K562 (cell line): Measurements from ENCODE around the gene PGAP3. TPM values are rescaled to one million over a fixed set of nuclear protein-coding genes. Genes with fewer than 3 reads are reported as not detected.

ENCODE experiments used
- ASH1L ChIP-seq: fragments of 450-650 bp; IDR thresholded peaks from 2 replicates; pipeline ENCODE4 v1.6.1; 2018; ENCODE audit warnings: borderline replicate concordance, mild to moderate bottlenecking, low read depth; ENCODE audit not compliant: partially characterized antibody
- BHLHE40 ChIP-seq: IDR thresholded peaks from 2 replicates; pipeline ENCODE4 v1.6.1; 2011; ENCODE audit warnings: low read length, improper control_type of control experiment
- EZH2 ChIP-seq: IDR thresholded peaks from 2 replicates; pipeline ENCODE4 v1.6.1; 2012; ENCODE audit warnings: low read depth, mild to moderate bottlenecking, inconsistent platforms, low read length, borderline replicate concordance
- JUND ChIP-seq, 2 experiments: IDR thresholded peaks; 2 replicates in 1 of 2; 3 replicates in 1 of 2; pipeline ENCODE4 v1.6.1; 2011; ENCODE audit warnings: borderline replicate concordance in 2 of 2, low read depth in 2 of 2, low read length in 2 of 2, improper control_type of control experiment in 1 of 2, missing biosample characterization in 1 of 2, missing genetic modification characterization in 1 of 2, missing genetic modification reagents in 1 of 2
- KAT7 ChIP-seq: sonication (generic); formaldehyde crosslinking; IDR thresholded peaks from 2 replicates; pipeline ENCODE4 v1.8.0; 2022; ENCODE audit warnings: missing genetic modification reagents, mild to moderate bottlenecking, borderline replicate concordance
- KLF10 ChIP-seq: fragments of 250-450 bp; sonication (Bioruptor Pico); IDR thresholded peaks from 2 replicates; pipeline ENCODE4 v1.6.1; 2021; ENCODE audit warnings: matching md5 sums
- L3MBTL2 ChIP-seq: fragments of 450-650 bp; IDR thresholded peaks from 2 replicates; pipeline ENCODE4 v1.6.1; 2016; ENCODE audit warnings: mild to moderate bottlenecking, moderate library complexity
- MEF2A ChIP-seq: IDR thresholded peaks from 2 replicates; pipeline ENCODE4 v1.6.1; 2011; ENCODE audit warnings: low read depth, mild to moderate bottlenecking, low read length, moderate library complexity; ENCODE audit not compliant: control insufficient read depth
- POLR2H ChIP-seq: IDR thresholded peaks from 2 replicates; pipeline ENCODE4 v1.6.1; 2016; ENCODE audit warnings: missing genetic modification characterization, low read depth, mild to moderate bottlenecking, control low read depth, missing compliant biosample characterization, moderate library complexity
- PRMT5 ChIP-seq: sonication (generic); formaldehyde crosslinking; IDR thresholded peaks from 2 replicates; pipeline ENCODE4 v1.5.0; 2020; ENCODE audit warnings: missing genetic modification reagents
- RNF2 ChIP-seq: sonication (generic); IDR thresholded peaks from 2 replicates; pipeline ENCODE4 v1.6.1; 2016
- SMAD1 ChIP-seq: fragments of 150-350 bp; IDR thresholded peaks from 2 replicates; pipeline ENCODE4 v1.6.1; 2014; ENCODE audit warnings: low read length, low read depth; ENCODE audit not compliant: partially characterized antibody
- SMAD2 ChIP-seq: fragments of 150-350 bp; IDR thresholded peaks from 2 replicates; pipeline ENCODE4 v1.6.1; 2014; ENCODE audit warnings: low read depth, mild to moderate bottlenecking, low read length
- ZNF133 ChIP-seq: fragments of 250-450 bp; sonication (Bioruptor Pico); IDR thresholded peaks from 2 replicates; pipeline ENCODE4 v1.4.0; 2020; ENCODE audit warnings: mild to moderate bottlenecking
- ZNF431 ChIP-seq: sonication (generic); formaldehyde crosslinking; IDR thresholded peaks from 2 replicates; pipeline ENCODE4 v1.8.0; 2022; ENCODE audit warnings: mild to moderate bottlenecking, missing genetic modification reagents
- ZNF696 ChIP-seq: fragments of 250-450 bp; sonication (Bioruptor Pico); conservative IDR thresholded peaks from 2 replicates; pipeline ENCODE4 v1.4.0; 2020; ENCODE audit warnings: mild to moderate bottlenecking, moderate library complexity
- ZNF79 ChIP-seq: fragments of 250-450 bp; sonication (Bioruptor Pico); IDR thresholded peaks from 2 replicates; pipeline ENCODE4 v1.4.0; 2020; ENCODE audit warnings: low read depth, mild to moderate bottlenecking, moderate library complexity
- polyA plus RNA-seq, 8 experiments: library from polyadenylated mRNA; depleted of rRNA in 4 of 8; stranded (reverse) in 5 of 8; unstranded in 3 of 8; fragments of >200 nt; fragmentation: Nextera tagmentation in 2 of 8; fragmentation: Illumina TruSeq in 1 of 8; extraction: Ambion mirVana in 2 of 8; extraction: Trizol in 1 of 8; gene quantifications; 2 replicates each; pipeline versions ENCODE4 v1.2.1 to v1.2.3, GENCODE V29; 2011 to 2014; ENCODE audit warnings: inconsistent platforms in 1 of 8, missing spikeins in 1 of 8
- total RNA-seq, 7 experiments: library from RNA; depleted of rRNA in 6 of 7; stranded (reverse); fragments of >200 nt in 6 of 7; fragmentation: Illumina TruSeq in 2 of 7; extraction: Trizol in 2 of 7; gene quantifications; 2 replicates each; pipeline versions ENCODE4 v1.2.1 to v1.2.3, GENCODE V29; 2011 to 2021; ENCODE audit warnings: low replicate concordance in 1 of 7
- TF ChIP-seq, protein P1 (sequence below): fragments of 250-450 bp; sonication (Bioruptor Pico); IDR thresholded peaks from 2 replicates; pipeline ENCODE4 v1.5.0; 2021
- TF ChIP-seq, protein P2 (sequence below): fragments of 450-650 bp; formaldehyde crosslinking; IDR thresholded peaks from 2 replicates; pipeline ENCODE4 v1.4.0; 2020; ENCODE audit warnings: mild to moderate bottlenecking, moderate library complexity
- TF ChIP-seq, protein P3 (sequence below): fragments of 250-450 bp; sonication (Bioruptor Pico); IDR thresholded peaks from 2 replicates; pipeline ENCODE4 v1.4.0; 2020; ENCODE audit warnings: mild to moderate bottlenecking, moderate library complexity
- TF ChIP-seq, protein P4 (sequence below): IDR thresholded peaks from 3 replicates; pipeline ENCODE4 v1.6.1; 2011; ENCODE audit warnings: borderline replicate concordance, mild to moderate bottlenecking; ENCODE audit not compliant: insufficient read length, insufficient read depth

Gene PGAP3
- total and polyA plus RNA-seq, 9 of the 15 experiments (the other 6 are each of a cell fraction or from before 2014, with no cell fraction given), result 0.38 to 9.4 (median 4.5) TPM

- TF ChIP-seq POLR2H (tag), result no peak
- peak; percentile 49; the same call in 1 of the 2 replicates for TF ChIP-seq RNF2
- no peak for TF ChIP-seq ZNF79 (CRISPR knock-in tag)
- TF ChIP-seq KAT7, result no peak
- TF ChIP-seq, protein P1, sequence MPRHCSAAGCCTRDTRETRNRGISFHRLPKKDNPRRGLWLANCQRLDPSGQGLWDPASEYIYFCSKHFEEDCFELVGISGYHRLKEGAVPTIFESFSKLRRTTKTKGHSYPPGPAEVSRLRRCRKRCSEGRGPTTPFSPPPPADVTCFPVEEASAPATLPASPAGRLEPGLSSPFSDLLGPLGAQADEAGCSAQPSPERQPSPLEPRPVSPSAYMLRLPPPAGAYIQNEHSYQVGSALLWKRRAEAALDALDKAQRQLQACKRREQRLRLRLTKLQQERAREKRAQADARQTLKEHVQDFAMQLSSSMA, result 0 out of 2 replicates have a peak, but pooled peaks have one; percentile 37
- TF ChIP-seq, protein P2, sequence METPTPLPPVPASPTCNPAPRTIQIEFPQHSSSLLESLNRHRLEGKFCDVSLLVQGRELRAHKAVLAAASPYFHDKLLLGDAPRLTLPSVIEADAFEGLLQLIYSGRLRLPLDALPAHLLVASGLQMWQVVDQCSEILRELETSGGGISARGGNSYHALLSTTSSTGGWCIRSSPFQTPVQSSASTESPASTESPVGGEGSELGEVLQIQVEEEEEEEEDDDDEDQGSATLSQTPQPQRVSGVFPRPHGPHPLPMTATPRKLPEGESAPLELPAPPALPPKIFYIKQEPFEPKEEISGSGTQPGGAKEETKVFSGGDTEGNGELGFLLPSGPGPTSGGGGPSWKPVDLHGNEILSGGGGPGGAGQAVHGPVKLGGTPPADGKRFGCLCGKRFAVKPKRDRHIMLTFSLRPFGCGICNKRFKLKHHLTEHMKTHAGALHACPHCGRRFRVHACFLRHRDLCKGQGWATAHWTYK (CRISPR knock-in tag), result peak; percentile 73
- TF ChIP-seq, protein P3, sequence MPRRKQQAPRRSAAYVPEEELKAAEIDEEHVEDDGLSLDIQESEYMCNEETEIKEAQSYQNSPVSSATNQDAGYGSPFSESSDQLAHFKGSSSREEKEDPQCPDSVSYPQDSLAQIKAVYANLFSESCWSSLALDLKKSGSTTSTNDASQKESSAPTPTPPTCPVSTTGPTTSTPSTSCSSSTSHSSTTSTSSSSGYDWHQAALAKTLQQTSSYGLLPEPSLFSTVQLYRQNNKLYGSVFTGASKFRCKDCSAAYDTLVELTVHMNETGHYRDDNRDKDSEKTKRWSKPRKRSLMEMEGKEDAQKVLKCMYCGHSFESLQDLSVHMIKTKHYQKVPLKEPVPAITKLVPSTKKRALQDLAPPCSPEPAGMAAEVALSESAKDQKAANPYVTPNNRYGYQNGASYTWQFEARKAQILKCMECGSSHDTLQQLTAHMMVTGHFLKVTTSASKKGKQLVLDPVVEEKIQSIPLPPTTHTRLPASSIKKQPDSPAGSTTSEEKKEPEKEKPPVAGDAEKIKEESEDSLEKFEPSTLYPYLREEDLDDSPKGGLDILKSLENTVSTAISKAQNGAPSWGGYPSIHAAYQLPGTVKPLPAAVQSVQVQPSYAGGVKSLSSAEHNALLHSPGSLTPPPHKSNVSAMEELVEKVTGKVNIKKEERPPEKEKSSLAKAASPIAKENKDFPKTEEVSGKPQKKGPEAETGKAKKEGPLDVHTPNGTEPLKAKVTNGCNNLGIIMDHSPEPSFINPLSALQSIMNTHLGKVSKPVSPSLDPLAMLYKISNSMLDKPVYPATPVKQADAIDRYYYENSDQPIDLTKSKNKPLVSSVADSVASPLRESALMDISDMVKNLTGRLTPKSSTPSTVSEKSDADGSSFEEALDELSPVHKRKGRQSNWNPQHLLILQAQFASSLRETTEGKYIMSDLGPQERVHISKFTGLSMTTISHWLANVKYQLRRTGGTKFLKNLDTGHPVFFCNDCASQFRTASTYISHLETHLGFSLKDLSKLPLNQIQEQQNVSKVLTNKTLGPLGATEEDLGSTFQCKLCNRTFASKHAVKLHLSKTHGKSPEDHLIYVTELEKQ, result no peak
- TF ChIP-seq KLF10 (CRISPR knock-in tag), result no peak
- no peak for TF ChIP-seq ZNF133 (CRISPR knock-in tag)
- no peak; the same call in 1 of the 2 replicates for TF ChIP-seq BHLHE40
- no peak for TF ChIP-seq SMAD1
- TF ChIP-seq ASH1L, result no peak
- TF ChIP-seq JUND (IDR thresholded peaks at IDR 0.05; ENCODE audit: borderline replicate concordance, low read depth, low read length), result no peak
- TF ChIP-seq JUND (tag; IDR thresholded peaks at IDR 0.05; ENCODE audit: borderline replicate concordance, low read depth, low read length), result no peak; the same call in 2 of the 3 replicates
- TF ChIP-seq MEF2A, result no peak
- TF ChIP-seq L3MBTL2, result peak; percentile 98
- TF ChIP-seq ZNF696 (CRISPR knock-in tag), result no peak
- TF ChIP-seq, protein P4, sequence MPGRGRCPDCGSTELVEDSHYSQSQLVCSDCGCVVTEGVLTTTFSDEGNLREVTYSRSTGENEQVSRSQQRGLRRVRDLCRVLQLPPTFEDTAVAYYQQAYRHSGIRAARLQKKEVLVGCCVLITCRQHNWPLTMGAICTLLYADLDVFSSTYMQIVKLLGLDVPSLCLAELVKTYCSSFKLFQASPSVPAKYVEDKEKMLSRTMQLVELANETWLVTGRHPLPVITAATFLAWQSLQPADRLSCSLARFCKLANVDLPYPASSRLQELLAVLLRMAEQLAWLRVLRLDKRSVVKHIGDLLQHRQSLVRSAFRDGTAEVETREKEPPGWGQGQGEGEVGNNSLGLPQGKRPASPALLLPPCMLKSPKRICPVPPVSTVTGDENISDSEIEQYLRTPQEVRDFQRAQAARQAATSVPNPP, result no peak
- TF ChIP-seq ZNF431 (CRISPR knock-in tag), result no peak
- no peak for TF ChIP-seq EZH2
- no peak for TF ChIP-seq SMAD2
- TF ChIP-seq PRMT5 (CRISPR knock-in tag), result no peak
Measured at GRCh38 chr17:39667945-39668924, 19.6 kb downstream of the PGAP3 start, which contains the start of gene PNMT (continued).
